ENCODE data around the gene CKAP2L.

CKAP2L gene, protein sequence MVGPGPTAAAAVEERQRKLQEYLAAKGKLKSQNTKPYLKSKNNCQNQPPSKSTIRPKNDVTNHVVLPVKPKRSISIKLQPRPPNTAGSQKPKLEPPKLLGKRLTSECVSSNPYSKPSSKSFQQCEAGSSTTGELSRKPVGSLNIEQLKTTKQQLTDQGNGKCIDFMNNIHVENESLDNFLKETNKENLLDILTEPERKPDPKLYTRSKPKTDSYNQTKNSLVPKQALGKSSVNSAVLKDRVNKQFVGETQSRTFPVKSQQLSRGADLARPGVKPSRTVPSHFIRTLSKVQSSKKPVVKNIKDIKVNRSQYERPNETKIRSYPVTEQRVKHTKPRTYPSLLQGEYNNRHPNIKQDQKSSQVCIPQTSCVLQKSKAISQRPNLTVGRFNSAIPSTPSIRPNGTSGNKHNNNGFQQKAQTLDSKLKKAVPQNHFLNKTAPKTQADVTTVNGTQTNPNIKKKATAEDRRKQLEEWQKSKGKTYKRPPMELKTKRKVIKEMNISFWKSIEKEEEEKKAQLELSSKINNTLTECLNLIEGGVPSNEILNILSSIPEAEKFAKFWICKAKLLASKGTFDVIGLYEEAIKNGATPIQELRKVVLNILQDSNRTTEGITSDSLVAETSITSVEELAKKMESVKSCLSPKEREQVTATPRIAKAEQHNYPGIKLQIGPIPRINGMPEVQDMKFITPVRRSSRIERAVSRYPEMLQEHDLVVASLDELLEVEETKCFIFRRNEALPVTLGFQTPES

DNA sequence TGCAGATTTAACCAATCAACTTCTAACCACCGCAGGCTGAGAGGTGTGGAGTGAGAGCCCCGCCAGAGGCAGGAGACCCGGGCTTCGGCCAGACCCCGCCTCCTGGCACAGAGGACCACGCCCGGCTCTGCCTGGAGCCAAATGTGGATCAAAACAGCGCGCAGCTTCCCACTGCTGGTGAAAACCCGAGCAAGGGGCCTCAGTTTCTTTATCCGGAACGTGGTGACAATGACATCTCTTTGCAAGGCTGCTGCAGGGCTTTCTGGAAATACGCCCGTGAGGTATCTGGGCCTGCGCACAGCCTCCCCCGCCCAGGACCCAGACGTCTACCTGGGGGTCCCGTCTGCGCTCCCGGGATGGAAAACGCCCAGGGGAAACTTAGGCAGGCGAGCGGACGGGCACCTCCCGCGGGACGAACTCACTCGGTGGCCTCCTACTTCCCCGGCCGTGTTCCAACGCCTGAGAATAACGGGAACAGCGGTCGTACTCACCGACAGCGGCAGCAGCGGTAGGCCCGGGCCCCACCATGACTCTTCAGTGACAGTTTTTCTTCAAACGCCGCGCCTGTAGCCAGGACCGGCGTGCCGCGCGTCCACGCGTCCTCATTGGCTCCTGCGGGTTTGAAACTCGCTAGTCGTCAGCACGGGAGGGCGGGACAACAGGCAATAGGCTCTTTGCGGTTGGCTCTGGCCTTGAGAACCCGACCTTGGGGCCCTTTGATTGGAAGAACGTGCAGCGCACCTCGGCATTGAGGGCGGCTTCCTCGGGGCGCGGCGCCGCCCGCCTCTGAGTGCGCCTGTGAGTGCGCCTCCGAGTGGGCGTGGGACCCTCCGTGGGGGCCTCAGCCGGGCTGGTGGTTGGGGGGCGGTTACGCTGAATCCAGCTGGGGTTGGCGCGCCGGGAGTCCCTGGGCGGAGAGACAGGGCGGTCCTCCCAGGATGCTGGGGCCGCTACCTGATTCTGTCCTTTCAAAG lies at the start of gene CKAP2L:
CKAP2L (minus strand) TSS at position 539 of the 974 bp plus-strand sequence; CDS start at position 528, 11 bp downstream.
- DNase-seq: peak; percentile 99

DNA sequence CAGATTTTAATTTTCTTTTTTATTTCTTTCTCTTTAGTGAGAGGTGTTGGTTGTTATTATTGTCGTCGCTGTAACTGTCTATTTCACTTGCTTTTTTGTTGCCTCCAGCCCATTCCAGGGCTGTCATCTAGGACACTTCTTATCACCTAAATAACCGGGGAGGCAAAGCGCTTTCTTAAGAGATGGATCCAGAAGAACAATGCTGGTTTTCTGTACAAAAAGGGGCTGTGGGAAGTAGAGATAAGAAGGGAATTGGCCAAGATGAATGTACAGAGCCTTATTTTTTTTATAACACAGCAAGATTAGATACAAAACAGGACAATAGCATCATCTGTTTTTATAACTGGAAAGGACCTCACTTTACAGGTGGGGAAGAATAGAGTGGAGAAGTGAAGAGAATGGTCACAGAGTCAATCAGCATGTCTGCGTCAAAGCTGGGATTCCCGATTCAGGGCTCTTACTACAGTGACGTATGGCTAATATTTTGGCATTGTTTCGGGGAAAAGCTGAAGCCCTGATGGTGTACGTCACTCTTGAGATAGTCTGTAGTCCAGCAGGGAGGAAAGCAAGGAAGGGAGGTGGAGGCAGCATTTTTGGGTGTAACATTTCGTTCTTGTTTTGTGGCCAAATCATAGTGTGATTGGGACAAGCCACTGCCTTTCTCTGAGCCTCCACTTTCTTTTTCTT lies 49.0 kb upstream of the CKAP2L start:
- DNase-seq: no peak

DNA sequence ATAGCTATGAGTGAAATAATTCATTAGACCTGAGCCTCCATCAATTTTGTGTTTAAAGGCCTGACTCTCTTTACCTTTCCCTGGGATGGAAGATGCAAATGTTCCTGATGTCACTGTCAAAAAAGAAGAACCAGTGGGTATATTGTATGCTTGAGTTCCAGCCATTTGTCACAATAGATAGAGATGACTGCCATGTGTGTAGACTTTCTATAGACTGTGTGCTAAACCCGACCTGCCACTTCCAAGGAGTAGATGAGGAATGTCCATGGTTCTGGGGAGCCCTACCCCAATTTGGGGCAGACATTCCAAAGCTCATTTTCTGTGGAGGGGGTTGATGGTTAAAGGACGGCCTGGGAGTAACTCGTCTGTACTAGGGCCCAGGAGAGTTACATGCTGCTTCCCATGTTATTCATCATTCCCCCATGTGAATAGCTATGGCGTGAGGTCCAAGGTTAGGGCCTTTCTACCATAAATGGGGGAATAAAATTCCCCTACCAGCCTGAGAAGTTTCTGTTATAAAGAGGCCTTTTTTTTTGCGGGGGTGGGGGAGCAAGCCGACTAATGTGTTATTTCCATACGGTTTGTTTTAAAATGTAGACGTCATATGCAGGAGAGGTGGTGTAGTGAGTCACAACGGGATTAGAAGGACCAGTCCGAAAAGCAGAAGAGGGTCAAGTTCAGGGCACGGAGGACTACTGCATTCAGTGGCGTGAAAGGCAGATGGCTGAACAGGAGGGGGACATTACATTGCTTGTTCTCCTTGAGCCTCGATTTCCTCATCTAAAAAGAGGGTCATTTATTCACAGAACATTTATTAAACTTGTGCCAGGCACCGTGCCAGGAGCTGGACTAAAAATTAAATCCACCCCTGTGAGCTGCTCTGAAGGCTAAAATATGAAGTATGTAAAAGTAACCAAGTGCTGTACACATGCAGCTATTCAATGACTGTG lies 48.2 kb upstream of the CKAP2L start:
- DNase-seq: no peak

DNA sequence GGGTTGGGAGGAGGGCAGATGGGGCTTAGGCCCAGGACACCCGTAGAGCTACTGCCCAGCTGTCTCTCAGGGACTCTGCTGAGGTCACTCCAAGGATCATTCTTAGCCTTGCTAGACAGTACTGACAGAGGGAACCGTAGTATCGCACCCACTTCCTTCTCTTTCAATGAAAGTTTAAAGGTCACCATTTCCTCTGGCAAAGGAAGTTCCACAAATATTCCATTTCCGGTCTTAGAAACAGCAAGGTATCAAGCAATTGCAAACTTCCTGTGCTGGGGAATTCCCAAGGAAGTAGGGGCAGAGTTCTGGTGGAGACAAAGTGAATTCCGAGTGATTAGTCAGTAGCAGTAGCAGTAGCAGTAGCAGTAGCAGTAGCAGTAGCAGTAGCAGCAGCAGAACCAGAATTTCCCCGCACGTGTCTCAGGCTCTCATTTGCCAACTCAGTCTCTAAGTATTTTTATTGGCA lies 47.5 kb upstream of the CKAP2L start:
- DNase-seq: peak; percentile 64

DNA sequence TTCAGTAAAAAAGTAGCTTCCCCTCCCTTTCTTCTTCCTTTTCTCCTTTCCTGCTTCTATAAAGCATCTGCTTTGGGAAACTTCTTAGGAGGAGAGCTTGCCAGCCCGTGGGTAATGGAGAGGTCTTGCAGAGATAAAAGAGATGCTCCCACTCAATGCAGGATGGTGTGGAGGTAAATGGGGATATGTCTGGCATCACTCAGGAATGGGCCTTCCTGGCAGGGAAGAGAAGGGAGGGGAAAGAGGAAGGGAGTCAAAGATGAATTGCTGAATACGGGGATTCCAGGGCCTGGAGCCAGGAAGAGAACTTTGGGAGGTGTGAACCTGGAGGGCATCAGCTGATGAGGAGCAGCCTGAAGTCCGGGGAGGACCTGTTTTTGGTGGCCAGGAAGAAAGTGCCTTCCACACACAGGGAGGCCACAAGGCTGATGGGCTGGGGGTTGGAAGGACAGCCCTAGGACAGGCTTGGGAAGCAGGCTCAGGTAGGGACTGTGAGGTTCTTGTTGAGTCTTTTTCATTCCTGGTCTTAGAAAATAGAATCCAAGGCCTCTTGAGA lies 46.9 kb upstream of the CKAP2L start:
- no peak for DNase-seq

DNA sequence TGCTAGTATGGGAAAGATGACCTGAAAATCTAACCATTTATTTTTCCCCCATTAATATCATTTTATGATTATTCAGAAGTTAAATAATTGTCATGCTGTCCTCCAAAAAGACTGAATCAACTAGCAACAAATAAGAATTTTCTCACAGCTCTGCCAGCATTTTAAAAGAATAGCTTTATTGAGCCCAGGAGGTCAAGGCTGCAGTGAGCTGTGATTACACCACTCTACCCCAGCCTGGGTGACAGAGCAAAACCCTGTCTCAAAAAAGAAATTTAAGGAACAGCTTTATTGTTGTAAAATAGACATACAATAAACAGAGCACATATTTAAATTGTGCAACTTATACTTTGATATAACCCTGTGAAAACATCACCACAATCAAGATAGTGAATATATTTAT lies 44.7 kb upstream of the CKAP2L start:
- DNase-seq: no peak

DNA sequence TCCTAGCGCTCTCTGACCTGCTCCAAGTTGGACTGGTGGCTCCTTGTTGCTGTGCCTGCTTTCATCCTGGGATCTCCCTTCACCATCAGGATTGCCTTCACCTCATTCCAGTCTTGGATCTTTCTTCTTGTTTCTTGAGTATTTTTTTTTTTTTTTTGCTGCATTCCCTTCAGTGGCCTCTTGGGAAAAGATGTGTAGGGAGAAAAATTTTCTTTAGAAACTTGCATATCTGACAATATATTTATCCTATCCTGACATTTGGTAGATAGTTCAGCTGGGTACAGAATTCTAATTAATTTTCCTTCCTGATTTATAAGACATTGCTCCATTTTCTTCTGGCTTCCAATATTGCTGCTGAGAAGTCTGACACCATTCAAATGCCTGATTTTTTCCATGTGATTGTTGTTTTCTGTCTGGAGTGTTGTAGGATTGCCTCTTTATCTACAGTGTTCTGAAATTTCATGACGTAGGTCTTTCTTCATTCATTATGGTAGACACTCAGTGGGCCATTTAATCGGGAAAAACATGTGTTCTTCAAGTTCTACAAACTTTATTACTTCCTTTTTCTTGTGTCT lies 42.9 kb upstream of the CKAP2L start:
- no peak for DNase-seq

DNA sequence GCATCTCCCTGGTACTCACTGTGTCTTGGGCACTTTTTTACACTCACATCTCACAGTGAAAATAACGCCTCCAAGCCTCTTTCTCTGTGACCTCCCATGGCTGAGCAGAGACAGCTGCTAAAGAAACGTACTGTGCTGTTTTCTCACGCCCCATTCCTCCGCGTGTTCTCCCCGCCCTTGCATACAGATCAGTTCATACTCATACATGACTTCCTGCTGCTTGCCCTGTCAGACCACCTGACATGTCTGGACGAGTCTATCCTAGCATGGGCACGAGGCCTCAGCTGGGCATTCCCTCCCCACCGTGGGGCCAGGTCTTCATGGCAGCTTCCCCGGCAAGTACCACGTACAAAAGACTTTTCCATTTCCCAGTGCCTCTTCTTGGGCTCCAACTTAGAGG lies 41.1 kb upstream of the CKAP2L start:
- DNase-seq: no peak

DNA sequence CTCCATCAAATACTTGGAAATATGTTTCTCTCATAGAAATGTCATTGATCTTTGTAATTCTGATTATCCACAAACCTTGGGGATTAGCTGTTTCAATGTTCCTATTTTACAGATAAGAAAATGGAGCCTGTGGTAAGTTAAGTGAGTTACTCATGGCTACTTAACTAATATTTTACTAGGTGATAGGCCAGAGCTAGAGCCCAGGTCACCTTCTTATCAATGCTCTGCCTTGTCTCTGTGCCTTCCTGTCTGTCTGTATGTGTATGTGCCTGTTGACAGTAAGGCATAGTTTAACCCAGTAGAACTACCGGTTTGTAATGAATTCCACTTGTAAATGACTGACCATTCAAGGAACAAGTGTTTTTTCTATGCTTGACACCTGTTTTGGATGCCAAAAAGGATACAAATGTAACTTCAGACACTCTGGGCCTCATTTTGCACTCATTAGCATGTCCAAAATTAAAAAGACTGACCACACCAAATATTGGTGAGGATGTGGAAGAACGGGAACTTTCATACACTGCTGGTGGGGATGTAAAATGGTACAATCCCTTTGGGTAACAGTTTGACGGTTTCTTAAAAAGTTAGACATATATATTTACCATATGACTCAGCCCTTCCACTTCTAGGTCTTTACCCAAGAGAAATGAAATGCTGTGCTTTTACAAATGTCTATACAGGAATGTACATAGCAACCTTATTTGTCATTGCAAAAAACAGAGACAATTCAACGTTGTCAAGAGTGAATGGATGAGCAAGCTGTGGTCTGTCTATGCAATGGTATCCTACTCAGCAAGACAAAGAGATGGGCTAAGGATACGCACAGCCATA lies 39.5 kb upstream of the CKAP2L start:
- no peak for DNase-seq

DNA sequence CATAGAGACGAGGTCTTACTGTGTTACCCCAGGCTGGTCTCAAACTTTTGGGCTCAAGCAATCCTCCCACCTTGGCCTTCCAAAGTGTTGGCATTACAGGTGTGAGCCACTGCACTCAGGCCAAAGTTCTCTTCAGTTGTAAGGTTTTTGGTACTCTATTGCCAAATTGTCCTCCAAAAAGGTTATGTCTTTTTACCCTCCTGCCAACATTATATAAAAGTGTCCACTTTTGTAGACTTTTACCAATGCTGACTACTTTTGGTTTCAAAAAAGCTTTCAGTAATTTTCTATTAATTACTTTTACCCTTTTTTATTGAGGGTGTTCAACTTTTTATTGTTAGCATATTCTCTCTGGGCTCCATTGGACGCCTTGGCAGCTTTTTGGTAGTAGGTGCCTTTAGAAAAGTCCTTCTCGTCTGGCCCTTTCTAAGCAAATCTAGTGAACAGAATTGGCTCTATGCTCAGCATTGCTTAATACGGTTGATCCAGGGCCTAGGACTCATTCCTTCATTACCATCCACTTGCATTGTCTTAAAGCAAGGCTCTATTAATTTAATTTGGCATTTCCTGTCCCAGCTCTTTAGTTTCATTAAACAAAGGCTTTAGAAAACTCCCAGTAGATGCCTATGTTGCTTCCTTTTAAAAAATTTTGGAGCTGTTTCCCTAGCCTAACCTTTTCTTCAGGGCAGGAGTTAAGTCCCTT lies 36.6 kb upstream of the CKAP2L start:
- no peak for DNase-seq

DNA sequence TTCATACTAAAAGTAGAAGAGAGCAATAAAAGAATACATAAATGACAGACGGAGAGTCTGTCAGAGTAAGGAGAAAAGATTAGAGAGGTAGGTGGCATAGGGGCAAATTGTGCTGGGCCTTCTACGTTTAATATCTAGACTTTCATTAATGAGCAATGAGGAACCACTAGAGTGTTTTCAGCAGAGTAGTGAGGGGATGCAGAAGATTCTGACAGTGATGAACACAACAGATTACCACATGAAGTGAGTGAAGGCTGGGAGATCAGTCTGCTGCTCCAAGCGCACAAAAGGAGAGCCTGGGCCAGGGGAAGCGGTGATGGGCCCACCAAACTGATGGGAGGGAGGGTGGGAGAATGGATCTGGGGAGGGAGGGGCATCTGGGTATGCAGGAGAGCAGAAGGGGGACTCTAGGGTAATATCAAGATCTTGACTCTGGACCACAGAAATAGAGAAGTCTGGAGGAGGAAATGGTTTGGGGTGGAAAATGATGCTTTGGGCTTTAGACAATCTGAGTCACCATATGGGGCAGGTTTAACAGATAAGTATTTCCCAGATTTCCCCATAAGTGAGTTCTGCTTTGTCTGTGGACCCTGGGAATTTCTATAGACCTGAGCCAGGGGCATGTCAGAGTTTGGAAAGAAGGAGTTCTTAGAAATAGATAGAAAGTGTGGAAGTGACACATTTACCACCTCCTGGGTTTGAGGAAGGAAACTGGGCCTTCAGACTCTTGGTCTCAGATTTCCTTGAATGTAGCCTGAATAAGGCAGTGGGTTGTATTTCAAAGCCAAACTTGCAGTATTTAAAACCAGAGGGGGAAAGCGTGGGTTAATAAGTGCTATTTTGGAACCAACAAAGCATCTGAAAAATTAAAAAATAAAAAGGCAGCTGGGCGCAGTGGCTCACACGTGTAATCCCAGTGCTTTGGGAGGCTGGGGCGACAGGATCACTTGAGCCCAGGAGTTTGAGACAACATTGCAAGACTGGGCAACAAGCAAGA lies 34.9 kb upstream of the CKAP2L start:
- DNase-seq: no peak

DNA sequence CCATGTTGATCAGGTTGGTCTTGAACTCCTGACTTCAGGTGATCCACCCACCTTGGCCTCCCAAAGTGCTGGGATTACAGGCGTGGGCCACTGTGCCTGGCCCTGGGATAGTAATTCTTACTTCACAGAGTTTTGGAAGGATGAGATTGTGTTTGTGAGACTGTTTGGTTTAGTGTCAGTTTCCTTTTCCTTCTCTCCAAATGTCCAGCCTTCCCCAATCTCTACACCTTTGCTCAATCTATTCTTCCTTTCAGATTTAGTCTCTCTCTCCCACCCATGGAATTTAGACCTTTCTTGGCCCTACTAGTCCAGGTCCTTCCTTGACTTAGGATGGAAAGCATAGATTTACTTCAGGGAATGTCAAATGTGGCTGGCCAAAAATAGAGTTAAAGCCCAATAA lies 32.1 kb upstream of the CKAP2L start:
- DNase-seq: no peak

DNA sequence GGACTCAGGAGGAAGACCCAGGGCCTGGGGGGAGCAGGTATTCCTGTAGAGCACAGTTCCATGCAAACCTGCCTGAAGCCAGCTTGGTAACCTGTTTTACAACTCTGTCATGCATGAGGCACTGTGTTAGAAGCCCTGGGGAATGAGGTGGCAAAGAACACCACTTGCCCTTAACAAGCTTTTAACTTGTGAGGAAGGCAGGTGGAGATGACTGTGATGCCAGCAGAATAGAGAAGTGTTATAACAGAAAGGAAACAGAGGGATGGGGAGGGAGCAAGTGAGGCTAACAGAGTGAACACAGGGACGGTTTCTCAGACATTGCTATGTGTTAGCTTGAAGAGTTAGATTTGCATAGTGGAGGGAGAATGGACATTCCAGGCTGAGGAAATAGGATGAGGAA lies 31.4 kb upstream of the CKAP2L start:
- no peak for DNase-seq

DNA sequence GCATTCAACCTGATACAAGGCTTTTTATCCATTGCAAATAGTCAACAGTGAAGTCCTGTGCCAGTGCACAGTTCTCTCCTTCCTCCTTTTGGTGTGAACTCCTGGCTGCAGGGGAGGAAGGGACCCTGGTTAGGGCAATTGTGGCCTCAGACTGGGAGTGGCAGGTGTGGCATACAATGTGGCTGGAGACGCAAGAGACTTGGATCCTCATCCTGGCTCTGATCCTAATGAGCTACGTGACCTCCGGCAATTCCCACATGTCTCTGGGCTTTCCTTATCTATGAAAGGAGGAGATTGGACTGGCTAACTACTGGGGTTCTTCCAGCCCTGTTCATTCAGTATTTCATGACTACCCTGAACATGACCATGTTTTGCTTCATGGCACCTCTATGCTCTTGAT lies 30.4 kb upstream of the CKAP2L start:
- no peak for DNase-seq

DNA sequence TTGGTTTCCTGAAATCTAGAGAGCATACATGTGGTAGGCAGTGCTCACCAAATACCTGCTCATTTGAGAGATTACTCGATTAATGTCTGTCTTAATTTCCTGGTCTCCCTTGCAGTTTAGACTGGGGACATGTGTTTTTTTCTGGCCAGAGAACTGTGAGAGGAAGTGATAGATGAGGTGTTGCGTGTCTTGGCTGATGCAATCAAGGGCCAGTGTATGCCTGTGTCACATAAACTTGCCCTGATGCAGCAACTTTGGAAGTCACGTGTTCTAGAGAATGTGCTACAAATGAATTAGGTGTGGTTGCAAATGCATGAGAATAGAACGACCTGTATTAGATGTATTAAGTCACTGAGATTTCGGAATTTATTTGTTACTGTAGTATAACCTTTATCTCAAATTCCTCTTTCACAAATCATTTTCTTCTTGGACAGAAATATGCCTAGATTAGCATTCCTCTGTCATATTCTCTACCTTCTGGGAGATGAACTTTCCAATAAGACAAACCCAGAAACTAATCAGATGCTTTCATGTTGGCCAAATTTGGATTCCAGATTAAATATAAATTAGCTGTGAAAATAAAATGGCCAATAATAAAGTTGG lies 29.8 kb upstream of the CKAP2L start:
- DNase-seq: peak; percentile 65

DNA sequence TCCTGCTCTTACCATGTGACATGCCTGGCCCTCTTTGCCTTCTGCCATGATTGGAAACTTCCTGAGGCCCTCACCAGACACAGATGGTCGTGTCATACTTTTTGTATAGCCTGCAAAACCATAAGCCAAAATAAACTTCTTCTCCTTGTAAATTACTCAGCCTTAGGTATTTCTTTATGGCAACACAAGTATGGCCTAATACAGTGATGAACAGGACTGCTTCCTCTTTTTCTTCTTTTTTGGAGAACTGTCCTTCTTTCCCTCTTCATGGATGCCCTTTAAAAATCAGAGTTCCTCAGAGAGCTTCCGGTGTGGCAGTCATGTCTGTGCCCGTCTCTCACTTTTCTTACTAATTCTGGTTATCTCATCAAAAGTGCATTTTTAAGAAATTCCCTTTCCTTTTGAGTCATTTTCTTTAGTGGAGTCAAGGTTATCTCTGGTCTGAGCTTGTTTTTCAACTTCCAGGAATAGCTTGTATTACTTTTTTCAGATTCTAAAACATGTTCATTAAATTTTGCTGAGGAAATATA lies 29.1 kb upstream of the CKAP2L start:
- no peak for DNase-seq

DNA sequence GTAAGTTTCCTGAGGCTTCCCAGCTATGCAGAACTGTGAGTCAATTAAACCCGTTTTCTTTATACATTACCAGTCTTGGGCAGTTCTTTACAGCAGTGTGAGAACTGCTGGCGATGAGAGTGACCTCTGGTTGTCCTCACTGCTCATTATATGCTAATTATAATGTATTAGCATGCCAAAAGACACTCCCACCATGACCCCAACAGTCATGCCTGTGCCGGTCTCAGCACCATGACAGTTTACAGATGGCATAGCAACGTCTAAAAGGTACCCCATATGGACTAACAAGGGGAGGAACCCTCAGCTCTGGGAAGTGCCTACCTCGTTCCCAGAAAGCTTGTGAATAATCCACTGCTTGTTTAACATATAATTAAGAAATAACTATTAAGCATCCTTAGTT lies 28.0 kb upstream of the CKAP2L start:
- no peak for DNase-seq
